Activated T-cell treated with anti-CD3 and anti-CD28 coated beads, Interleukin-2, amount 50 U/mL, for 72 hours (primary cell): Measurements from ENCODE around the gene FNIP2. TPM values are rescaled to one million over a fixed set of nuclear protein-coding genes. Genes with fewer than 3 reads are reported as not detected.
"Not testable (repeated sequence)": the region's sequence is repeated elsewhere in the genome, so short reads cannot be mapped to it uniquely, and the experiment has no call there.

Experiments used
- ATAC-seq, 2 donors: fragments of 150-1000 bp; cut with Tn5 transposase; replicated peaks in 1 of 2; 2 replicates each; pipeline ENCODE4 v1.10.0; 2021; ENCODE audit warnings: moderate library complexity in 2 of 2, mild to moderate bottlenecking in 1 of 2
- DNase-seq, 2 donors: peaks; one replicate each; pipeline ENCODE4 v3.0.0; 2021 to 2022; ENCODE audit warnings: mixed read lengths in 1 of 2
- H3K27ac Mint-ChIP-seq: one replicate; pipeline ENCODE4 v1.8.0; 2022; ENCODE audit warnings: mild to moderate bottlenecking, moderate library complexity, mixed read lengths
- H3K27me3 Mint-ChIP-seq: one replicate; pipeline ENCODE4 v1.8.0; 2022; ENCODE audit warnings: low read depth, mixed read lengths
- H3K36me3 Mint-ChIP-seq, 2 donors: one replicate each; pipeline ENCODE4 v1.8.0; 2022; ENCODE audit warnings: mixed read lengths in 2 of 2, mild to moderate bottlenecking in 1 of 2; ENCODE audit not compliant: insufficient read depth in 2 of 2
- H3K4me1 Mint-ChIP-seq: one replicate; pipeline ENCODE4 v1.8.0; 2022; ENCODE audit warnings: low read depth, mixed read lengths
- H3K4me3 Mint-ChIP-seq, 2 donors: one replicate each; pipeline ENCODE4 v1.8.0; 2022; ENCODE audit warnings: mild to moderate bottlenecking in 2 of 2, mixed read lengths in 2 of 2, moderate library complexity in 2 of 2
- H3K9me3 Mint-ChIP-seq, 2 donors: one replicate each; pipeline ENCODE4 v1.8.0; 2022; ENCODE audit warnings: mixed read lengths in 2 of 2
- total RNA-seq, 2 donors: library from RNA; stranded (reverse); gene quantifications; one replicate each; pipeline ENCODE4 v1.2.3, GENCODE V29; 2022

The FNIP2 gene
- total RNA-seq, 2 donors from 2014 or later, result 12.7 to 20.1 TPM

- no peaks in the 10 kb centered on the region for H3K9me3 Mint-ChIP-seq
- ATAC-seq (no peak), DNase-seq (no peak)
- H3K27me3 Mint-ChIP-seq, result no peaks in the 10 kb centered on the region
- peaks cover 2 to 3% of the 10 kb centered on the region in 2 donors for H3K36me3 Mint-ChIP-seq
- no peak overlapping the region for H3K4me3 Mint-ChIP-seq
- H3K4me1 Mint-ChIP-seq, result peaks cover 6% of the 10 kb centered on the region
- H3K27ac Mint-ChIP-seq, result no peak overlapping the region
These were observed 100.2 kb downstream of the FNIP2 start for GRCh38 chr4:158869001-158869400.

- Mint-ChIP-seq H3K4me1 (peaks cover 8% of the 10 kb centered on the region), H3K9me3 (no peaks in the 10 kb centered on the region), H3K36me3 (peaks cover 2 to 3% of the 10 kb centered on the region in 2 donors), H3K4me3 (no peak overlapping the region), H3K27ac (no peak overlapping the region), H3K27me3 (no peaks in the 10 kb centered on the region)
- DNase-seq, result no peak
- no peak for ATAC-seq
These were observed 100.9 kb downstream of the FNIP2 start for GRCh38 chr4:158869761-158870160.

GRCh38 chr4:158870282-158870625 is 101.4 kb downstream of the FNIP2 start:
- Mint-ChIP-seq H3K9me3 (no peaks in the 10 kb centered on the region), H3K27me3 (no peaks in the 10 kb centered on the region), H3K4me1 (peaks cover 8% of the 10 kb centered on the region), H3K36me3 (peaks cover 2 to 3% of the 10 kb centered on the region in 2 donors), H3K27ac (no peak overlapping the region), H3K4me3 (no peak overlapping the region)
- DNase-seq, result no peak
- no peak for ATAC-seq

GRCh38 chr4:158870626-158871334 is 102.0 kb downstream of the FNIP2 start:
- no peak overlapping the region for H3K27ac Mint-ChIP-seq
- no peak overlapping the region for H3K4me3 Mint-ChIP-seq
- H3K9me3 Mint-ChIP-seq, result no peaks in the 10 kb centered on the region
- no peaks in the 10 kb centered on the region for H3K27me3 Mint-ChIP-seq
- DNase-seq, result no peak
- peaks cover 2 to 3% of the 10 kb centered on the region in 2 donors for H3K36me3 Mint-ChIP-seq
- H3K4me1 Mint-ChIP-seq, result peaks cover 8% of the 10 kb centered on the region
- ATAC-seq, result no peak

GRCh38 chr4:158871335-158871724 is 102.5 kb downstream of the FNIP2 start:
- Mint-ChIP-seq H3K27ac (no peak overlapping the region), H3K4me1 (peaks cover 8% of the 10 kb centered on the region), H3K36me3 (peaks cover 3% of the 10 kb centered on the region in 2 donors), H3K27me3 (no peaks in the 10 kb centered on the region), H3K4me3 (no peak overlapping the region), H3K9me3 (no peaks in the 10 kb centered on the region)
- ATAC-seq (no peak), DNase-seq (no peak)

- peak overlapping the region in 1 of 2 donors; percentile 5 for H3K4me3 Mint-ChIP-seq
- peaks cover 3 to 6% of the 10 kb centered on the region in 2 donors for H3K9me3 Mint-ChIP-seq
- peak overlapping the region; percentile 78 for H3K27ac Mint-ChIP-seq
- H3K27me3 Mint-ChIP-seq, result no peaks in the 10 kb centered on the region
- DNase-seq, result peak; percentile 8 to 25
- ATAC-seq, result peak; percentile 88 to 90
- peaks cover 9 to 12% of the 10 kb centered on the region in 2 donors for H3K36me3 Mint-ChIP-seq
- peaks cover 8% of the 10 kb centered on the region for H3K4me1 Mint-ChIP-seq
These were observed 105.1 kb downstream of the FNIP2 start for GRCh38 chr4:158873795-158874401.

GRCh38 chr4:158875026-158875425 is 106.2 kb downstream of the FNIP2 start:
- ATAC-seq, result no peak
- Mint-ChIP-seq H3K4me1 (peaks cover 8% of the 10 kb centered on the region), H3K36me3 (peaks cover 12 to 19% of the 10 kb centered on the region in 2 donors)

GRCh38 chr4:158875455-158875854 is 106.6 kb downstream of the FNIP2 start:
- no peaks in the 10 kb centered on the region for H3K27me3 Mint-ChIP-seq
- H3K4me1 Mint-ChIP-seq, result peaks cover 8% of the 10 kb centered on the region
- H3K27ac Mint-ChIP-seq, result no peak overlapping the region
- peaks cover 7 to 12% of the 10 kb centered on the region in 2 donors for H3K9me3 Mint-ChIP-seq
- DNase-seq (no peak), ATAC-seq (no peak)
- no peak overlapping the region for H3K4me3 Mint-ChIP-seq
- peaks cover 12 to 19% of the 10 kb centered on the region in 2 donors for H3K36me3 Mint-ChIP-seq

More at GRCh38 chr4:158875026-158875425, 106.2 kb downstream of the FNIP2 start:
- DNase-seq, result no peak
- Mint-ChIP-seq H3K9me3 (peaks cover 7 to 11% of the 10 kb centered on the region in 2 donors), H3K4me3 (no peak overlapping the region), H3K27ac (no peak overlapping the region), H3K27me3 (no peaks in the 10 kb centered on the region)

- Mint-ChIP-seq H3K4me3 (no peak overlapping the region), H3K36me3 (peaks cover 12 to 25% of the 10 kb centered on the region in 2 donors), H3K4me1 (peaks cover 8% of the 10 kb centered on the region), H3K27me3 (no peaks in the 10 kb centered on the region), H3K9me3 (peaks cover 9 to 12% of the 10 kb centered on the region in 2 donors), H3K27ac (no peak overlapping the region)
- DNase-seq (no peak), ATAC-seq (no peak)
These were observed 108.2 kb downstream of the FNIP2 start for GRCh38 chr4:158877069-158877468.

GRCh38 chr4:158882142-158882541 is 113.3 kb downstream of the FNIP2 start:
- H3K4me1 Mint-ChIP-seq, DNase-seq, H3K27ac Mint-ChIP-seq, H3K27me3 Mint-ChIP-seq, ATAC-seq, H3K4me3 Mint-ChIP-seq: not testable (repeated sequence)
- peaks cover 9 to 12% of the 10 kb centered on the region in 2 donors for H3K9me3 Mint-ChIP-seq
- H3K36me3 Mint-ChIP-seq, result peaks cover 11 to 22% of the 10 kb centered on the region in 2 donors

- DNase-seq (no peak), ATAC-seq (no peak)
- peaks cover 2 to 10% of the 10 kb centered on the region in 2 donors for H3K36me3 Mint-ChIP-seq
- H3K4me1 Mint-ChIP-seq, result no peaks in the 10 kb centered on the region
- H3K4me3 Mint-ChIP-seq, result no peak overlapping the region
- H3K27me3 Mint-ChIP-seq, result no peaks in the 10 kb centered on the region
- H3K27ac Mint-ChIP-seq, result no peak overlapping the region
- peaks cover 2 to 3% of the 10 kb centered on the region in 2 donors for H3K9me3 Mint-ChIP-seq
These were observed 115.5 kb downstream of the FNIP2 start for GRCh38 chr4:158884280-158884679.

- Mint-ChIP-seq H3K36me3 (peaks cover 2 to 9% of the 10 kb centered on the region in 2 donors), H3K4me1 (no peaks in the 10 kb centered on the region), H3K27me3 (no peaks in the 10 kb centered on the region), H3K9me3 (peaks cover 0 to 2% of the 10 kb centered on the region in 2 donors), H3K4me3 (no peak overlapping the region), H3K27ac (no peak overlapping the region)
- no peak for DNase-seq
- no peak for ATAC-seq
These were observed 116.7 kb downstream of the FNIP2 start for GRCh38 chr4:158885564-158885963.

- no peaks in the 10 kb centered on the region for H3K27me3 Mint-ChIP-seq
- DNase-seq (no peak), ATAC-seq (no peak)
- peaks cover 0 to 5% of the 10 kb centered on the region in 2 donors for H3K36me3 Mint-ChIP-seq
- H3K4me1 Mint-ChIP-seq, result no peaks in the 10 kb centered on the region
- no peak overlapping the region for H3K27ac Mint-ChIP-seq
- H3K9me3 Mint-ChIP-seq, result no peaks in the 10 kb centered on the region
- no peak overlapping the region for H3K4me3 Mint-ChIP-seq
These were observed 121.5 kb downstream of the FNIP2 start for GRCh38 chr4:158890294-158890693.
